Measurements from ENCODE around the gene OPHN1.

The OPHN1 gene

DNA sequence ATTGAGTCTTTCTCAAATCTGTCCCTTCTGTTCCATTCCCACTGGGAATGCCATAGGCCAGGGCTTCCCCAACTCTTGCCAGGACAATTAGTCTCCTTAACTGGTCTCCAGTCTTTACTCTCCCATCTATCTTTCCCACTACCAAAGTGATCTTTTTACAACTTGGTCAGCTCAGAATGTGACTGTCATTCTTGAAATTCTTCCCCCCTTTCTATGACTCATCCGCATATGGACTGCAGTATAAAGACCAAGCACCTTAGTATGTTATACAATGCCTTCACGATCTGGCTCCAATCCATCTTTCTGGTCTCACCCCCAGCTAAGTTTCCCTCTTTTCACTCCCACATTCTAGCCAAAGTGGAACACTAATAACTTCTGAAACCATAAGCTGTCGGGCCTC, 383.8 kb downstream of the OPHN1 start:
- Histone ChIP-seq H4K20me1 (ENCODE audit: insufficient read depth) (no peaks in the 10 kb centered on the region), H3K9ac (no peak overlapping the region), H3K27me3 (ENCODE audit: insufficient read depth, low read depth) (no peaks in the 10 kb centered on the region), H3K27ac (no peak overlapping the region), H3K36me3 (ENCODE audit: insufficient read depth) (no peaks in the 10 kb centered on the region), H3K4me1 (ENCODE audit: low read depth, poor library complexity, severe bottlenecking) (peaks cover 33% of the 10 kb centered on the region), H2AFZ (ENCODE audit: low read depth) (no peak overlapping the region), H3K4me3 (IDR thresholded peaks at IDR 0.05; ENCODE audit: insufficient read depth, low read depth, low read length) (no peak overlapping the region), H3K79me2 (ENCODE audit: insufficient read depth, low read depth) (no peaks in the 10 kb centered on the region), H3K4me2 (no peak overlapping the region)
- TF ChIP-seq CTCF (conservative IDR thresholded peaks at IDR 0.05; ENCODE audit: low read depth, low read length), result no peak

- H3K27me3 ChIP-seq (ENCODE audit: insufficient read depth, low read depth), result no peaks in the 10 kb centered on the region
- no peak for TF ChIP-seq CTCF (conservative IDR thresholded peaks at IDR 0.05; ENCODE audit: low read depth, low read length)
Observed at GRCh38 chrX:68048774-68049173, 384.5 kb downstream of the OPHN1 start.

GRCh38 chrX:68045008-68045577, 388.2 kb downstream of the OPHN1 start:
- Histone ChIP-seq H3K36me3 (ENCODE audit: insufficient read depth) (no peaks in the 10 kb centered on the region), H3K4me3 (IDR thresholded peaks at IDR 0.05; ENCODE audit: insufficient read depth, low read depth, low read length) (no peak overlapping the region), H3K27me3 (ENCODE audit: insufficient read depth, low read depth) (no peaks in the 10 kb centered on the region), H3K9ac (peak overlapping the region; percentile 33; the same call in 1 of the 2 replicates), H4K20me1 (ENCODE audit: insufficient read depth) (no peaks in the 10 kb centered on the region), H3K27ac (peak overlapping the region; percentile 91), H2AFZ (ENCODE audit: low read depth) (0 out of 2 replicates have a peak overlapping the region, but pooled peaks have one; percentile 4), H3K79me2 (ENCODE audit: insufficient read depth, low read depth) (no peaks in the 10 kb centered on the region), H3K4me2 (peak overlapping the region; percentile 76), H3K4me1 (ENCODE audit: low read depth, poor library complexity, severe bottlenecking) (peaks cover 68% of the 10 kb centered on the region)
- no peak for TF ChIP-seq CTCF (conservative IDR thresholded peaks at IDR 0.05; ENCODE audit: low read depth, low read length)

More at GRCh38 chrX:68048774-68049173, 384.5 kb downstream of the OPHN1 start:
- H3K4me2 ChIP-seq, result no peak overlapping the region
- H2AFZ ChIP-seq (ENCODE audit: low read depth), result no peak overlapping the region
- H3K4me1 ChIP-seq (ENCODE audit: low read depth, poor library complexity, severe bottlenecking), result peaks cover 40% of the 10 kb centered on the region
- H3K9ac ChIP-seq, result no peak overlapping the region
- no peaks in the 10 kb centered on the region for H3K79me2 ChIP-seq (ENCODE audit: insufficient read depth, low read depth)
- no peaks in the 10 kb centered on the region for H4K20me1 ChIP-seq (ENCODE audit: insufficient read depth)
- no peaks in the 10 kb centered on the region for H3K36me3 ChIP-seq (ENCODE audit: insufficient read depth)
- H3K27ac ChIP-seq, result no peak overlapping the region
- H3K4me3 ChIP-seq (IDR thresholded peaks at IDR 0.05; ENCODE audit: insufficient read depth, low read depth, low read length), result no peak overlapping the region

DNA sequence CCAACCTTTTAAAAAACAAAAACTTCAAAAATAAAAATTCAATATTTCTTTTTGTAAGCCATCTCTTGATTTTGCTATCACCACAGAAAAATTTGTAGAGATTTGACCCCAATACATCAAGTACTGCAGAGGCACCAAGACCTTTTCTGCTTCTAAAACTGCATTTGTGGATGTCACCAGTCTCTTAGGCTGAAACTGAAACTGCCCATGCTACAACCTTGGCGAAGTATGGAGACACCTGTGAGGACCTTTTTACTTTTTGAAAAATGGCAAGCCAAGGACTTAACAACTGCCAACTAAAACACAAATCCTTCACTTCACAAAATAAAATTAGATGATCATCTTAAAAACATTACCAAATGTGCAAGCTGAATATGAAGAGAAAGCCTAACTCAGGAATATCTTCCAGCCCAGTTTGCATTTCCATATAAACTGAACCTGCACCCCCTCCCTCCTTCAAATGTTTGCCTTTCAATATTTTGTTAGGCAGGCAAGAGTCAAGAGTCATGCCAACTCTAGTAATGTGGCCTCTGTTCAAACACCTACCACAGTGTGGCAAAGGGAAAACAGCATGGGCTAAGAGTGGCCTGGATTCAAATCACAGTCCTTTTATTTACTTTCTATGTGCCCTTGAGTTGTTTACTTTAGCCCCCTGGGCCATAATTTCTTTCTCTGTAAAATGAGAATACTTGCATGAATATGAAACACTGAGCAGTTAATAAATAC, 389.4 kb downstream of the OPHN1 start:
- Histone ChIP-seq H3K36me3 (ENCODE audit: insufficient read depth) (no peaks in the 10 kb centered on the region), H2AFZ (ENCODE audit: low read depth) (peak overlapping the region; percentile 30), H3K27me3 (ENCODE audit: insufficient read depth, low read depth) (no peaks in the 10 kb centered on the region), H3K4me3 (IDR thresholded peaks at IDR 0.05; ENCODE audit: insufficient read depth, low read depth, low read length) (no peak overlapping the region), H3K79me2 (ENCODE audit: insufficient read depth, low read depth) (no peaks in the 10 kb centered on the region), H3K27ac (peak overlapping the region; percentile 91), H3K9ac (peak overlapping the region; percentile 33; the same call in 1 of the 2 replicates), H3K4me1 (ENCODE audit: low read depth, poor library complexity, severe bottlenecking) (peaks cover 68% of the 10 kb centered on the region), H4K20me1 (ENCODE audit: insufficient read depth) (no peaks in the 10 kb centered on the region), H3K4me2 (peak overlapping the region; percentile 76)
- no peak for TF ChIP-seq CTCF (conservative IDR thresholded peaks at IDR 0.05; ENCODE audit: low read depth, low read length)
